NK-92 (cell line): ENCODE measurements around the gene EREG.
"Not testable (repeated sequence)": the region's sequence is repeated elsewhere in the genome, so short reads cannot be mapped to it uniquely, and the experiment has no call there.

ENCODE experiments used
- DNase-seq: peaks from one replicate; lab custom pipeline; 2025; ENCODE audit not compliant: unreplicated experiment; lab: John Stamatoyannopoulos, UW

EREG gene

GRCh38 chr4:74387790-74388189 is 22.8 kb downstream of the EREG start:
- no peak for DNase-seq

- DNase-seq, result no peak
Observed at GRCh38 chr4:74389494-74389893, 24.5 kb downstream of the EREG start.

- DNase-seq, result no peak
Observed at GRCh38 chr4:74390677-74391076, 25.7 kb downstream of the EREG start.

GRCh38 chr4:74391346-74391745 is 26.4 kb downstream of the EREG start:
- DNase-seq, result no peak

- no peak for DNase-seq
Observed at GRCh38 chr4:74391890-74392475, 27.0 kb downstream of the EREG start.

- no peak for DNase-seq
Observed at GRCh38 chr4:74394476-74395136, 29.7 kb downstream of the EREG start.

- DNase-seq, result no peak
Observed at GRCh38 chr4:74395633-74396032, 30.7 kb downstream of the EREG start.

GRCh38 chr4:74397748-74398426 is 32.9 kb downstream of the EREG start:
- no peak for DNase-seq

GRCh38 chr4:74398894-74399589 is 34.1 kb downstream of the EREG start:
- not testable (repeated sequence) for DNase-seq

GRCh38 chr4:74400395-74400794 is 35.5 kb downstream of the EREG start:
- DNase-seq, result no peak

GRCh38 chr4:74402692-74403456 is 37.9 kb downstream of the EREG start:
- no peak for DNase-seq

GRCh38 chr4:74407891-74408290 is 42.9 kb downstream of the EREG start:
- no peak for DNase-seq

- DNase-seq, result no peak
Observed at GRCh38 chr4:74408639-74409038, 43.7 kb downstream of the EREG start.

GRCh38 chr4:74410272-74410671 is 45.3 kb downstream of the EREG start:
- no peak for DNase-seq

- no peak for DNase-seq
Observed at GRCh38 chr4:74412225-74412624, 47.3 kb downstream of the EREG start.

- DNase-seq, result no peak
Observed at GRCh38 chr4:74413265-74413664, 48.3 kb downstream of the EREG start.

- no peak for DNase-seq
Observed at GRCh38 chr4:74414149-74414809, 49.3 kb downstream of the EREG start.

- DNase-seq, result no peak
Observed at GRCh38 chr4:74415602-74416300, 50.8 kb downstream of the EREG start.

- no peak for DNase-seq
Observed at GRCh38 chr4:74418063-74418670, 53.2 kb downstream of the EREG start.

GRCh38 chr4:74420863-74421262 is 55.9 kb downstream of the EREG start:
- DNase-seq, result no peak
